ENCODE results near the gene CABCOCO1. TPM values are rescaled to one million over a fixed set of nuclear protein-coding genes. Genes with fewer than 3 reads are reported as not detected.
A peak's percentile ranks its signal among the peaks of the same experiment; 100 is the strongest.

Gene CABCOCO1
- total RNA-seq, 1 experiment from 2014 or later, result not detected

DNA sequence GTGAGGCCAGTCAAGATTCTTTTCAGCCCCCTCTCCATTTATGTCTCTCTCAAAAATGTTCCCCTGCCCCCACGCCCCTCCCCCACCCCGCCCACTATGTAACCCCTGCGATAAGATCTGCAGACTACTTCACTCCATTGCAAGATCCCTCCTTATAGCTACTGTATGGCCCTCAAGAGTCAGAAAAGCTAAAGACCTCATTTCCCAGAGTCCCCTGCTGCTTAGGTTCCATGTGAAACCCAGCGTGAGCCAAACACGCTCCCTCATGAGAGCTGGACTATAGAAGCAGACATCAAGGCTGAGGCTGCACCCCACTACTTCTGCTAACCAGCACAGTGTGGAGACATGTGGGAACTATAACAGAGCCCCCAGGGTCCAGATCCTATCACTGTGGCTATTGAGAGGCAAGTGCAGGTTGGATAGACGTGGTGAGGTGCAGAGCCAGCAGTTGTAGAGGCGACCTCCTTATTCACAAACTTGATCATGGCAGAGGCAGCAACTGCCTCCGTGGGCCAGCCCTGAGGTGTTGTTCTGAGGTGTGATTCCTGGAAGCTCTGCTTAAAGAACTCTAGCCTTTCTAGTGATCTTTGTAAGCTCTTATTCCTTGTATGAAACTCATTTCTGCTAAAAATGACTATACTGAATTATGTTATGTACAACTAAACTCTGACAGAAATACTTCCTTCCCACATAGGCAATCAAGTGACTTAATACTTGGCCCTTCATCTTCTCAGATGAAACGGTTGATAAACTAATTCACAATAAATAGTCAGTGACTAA, 121.8 kb downstream of the CABCOCO1 start (continued):
- TF ChIP-seq YY1 (IDR thresholded peaks at IDR 0.05; ENCODE audit: extremely low read depth, insufficient replicate concordance, low read depth, low read length) (no peak), EZH2 (IDR thresholded peaks at IDR 0.05) (no peak), SRF (IDR thresholded peaks at IDR 0.05; ENCODE audit: low read depth) (no peak), ELF1 (IDR thresholded peaks at IDR 0.05; ENCODE audit: borderline replicate concordance, low read depth) (no peak)

DNA sequence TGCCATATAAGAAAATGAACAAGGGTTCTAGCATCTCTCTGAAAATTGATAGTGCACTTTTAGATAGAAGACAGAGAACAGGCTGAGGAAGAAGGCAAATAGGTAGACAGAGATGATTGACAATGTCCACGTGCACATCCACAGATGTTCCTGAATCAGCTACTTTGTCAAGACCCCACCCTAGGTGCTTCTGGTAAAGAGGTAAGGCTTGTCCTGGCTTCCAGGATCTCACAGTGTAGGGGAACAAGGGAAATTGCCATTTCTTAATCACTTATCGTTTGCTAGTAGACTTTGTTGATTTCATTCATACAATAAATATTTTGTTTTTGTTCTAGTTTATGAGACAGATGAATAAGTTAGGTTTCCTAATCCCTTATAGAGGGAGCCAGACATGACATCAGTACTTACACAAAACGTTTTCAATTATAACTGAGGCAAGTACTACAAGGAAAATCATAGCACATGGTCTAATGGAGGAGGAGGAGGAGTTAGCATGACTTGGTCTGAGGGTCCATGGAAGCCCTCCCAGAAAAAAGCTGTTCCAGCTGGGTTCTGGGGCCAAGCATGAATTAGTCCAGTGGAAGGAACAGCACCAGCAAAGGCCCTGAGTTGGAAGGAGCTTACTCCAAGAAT, 122.9 kb downstream of the CABCOCO1 start:
- Histone ChIP-seq H3K27me3 (ENCODE audit: insufficient read depth, low read length) (no peaks in the 10 kb centered on the region), H3K4me1 (ENCODE audit: control insufficient read depth in 1 of 2, insufficient read depth in 2 of 2, low read length in 2 of 2) (peaks cover 19 to 36% of the 10 kb centered on the region in 2 experiments), H3K4me2 (ENCODE audit: low read length) (peak overlapping the region; percentile 75), H3K36me3 (ENCODE audit: control insufficient read depth in 1 of 2, insufficient read depth in 2 of 2, low read length in 2 of 2) (no peaks in the 10 kb centered on the region), H3K9ac (ENCODE audit: low read length) (no peak overlapping the region), H3K9me3 (ENCODE audit: control insufficient read depth in 1 of 2, insufficient read depth in 1 of 2, low read depth in 1 of 2, low read length in 2 of 2) (no peaks in the 10 kb centered on the region), H3K27ac (ENCODE audit: low read depth, low read length) (peak overlapping the region; percentile 55; the same call in 1 of the 2 replicates), H3K4me3 (replicated peaks in 1 of 2; ENCODE audit: low read depth in 1 of 2, low read length in 2 of 2) (no peak overlapping the region), H2AFZ (ENCODE audit: low read depth, low read length, poor library complexity, severe bottlenecking) (peak overlapping the region; percentile 98), H3K9me2 (ENCODE audit: insufficient read depth) (no peaks in the 10 kb centered on the region), H4K20me1 (ENCODE audit: insufficient read depth) (no peaks in the 10 kb centered on the region), H3K79me2 (ENCODE audit: insufficient read depth, low read length) (no peaks in the 10 kb centered on the region)
- RAD21 ChIA-PET (ENCODE audit: low non-redundant PET in 1 of 2, low total read pairs in 2 of 2, uncharacterized antibody in 2 of 2, unreplicated experiment in 2 of 2), result interaction anchor here in 1 of 2 experiments (0.7 kb wide), 1 partner anchor 35 kb away, joined by 3 read pairs; no protein-coding TSS in a partner anchor
- ATAC-seq (no peak), DNase-seq (ENCODE audit: low read depth, low spot score) (no peak)
- POLR2A ChIA-PET, result no interaction called here
- CTCF ChIA-PET, result no interaction called here
- no TSS peak for BruUV-seq (replicated peaks)
- intact Hi-C loops (cut with micrococcal nuclease), result no loop called here
- TF ChIP-seq, protein P1, sequence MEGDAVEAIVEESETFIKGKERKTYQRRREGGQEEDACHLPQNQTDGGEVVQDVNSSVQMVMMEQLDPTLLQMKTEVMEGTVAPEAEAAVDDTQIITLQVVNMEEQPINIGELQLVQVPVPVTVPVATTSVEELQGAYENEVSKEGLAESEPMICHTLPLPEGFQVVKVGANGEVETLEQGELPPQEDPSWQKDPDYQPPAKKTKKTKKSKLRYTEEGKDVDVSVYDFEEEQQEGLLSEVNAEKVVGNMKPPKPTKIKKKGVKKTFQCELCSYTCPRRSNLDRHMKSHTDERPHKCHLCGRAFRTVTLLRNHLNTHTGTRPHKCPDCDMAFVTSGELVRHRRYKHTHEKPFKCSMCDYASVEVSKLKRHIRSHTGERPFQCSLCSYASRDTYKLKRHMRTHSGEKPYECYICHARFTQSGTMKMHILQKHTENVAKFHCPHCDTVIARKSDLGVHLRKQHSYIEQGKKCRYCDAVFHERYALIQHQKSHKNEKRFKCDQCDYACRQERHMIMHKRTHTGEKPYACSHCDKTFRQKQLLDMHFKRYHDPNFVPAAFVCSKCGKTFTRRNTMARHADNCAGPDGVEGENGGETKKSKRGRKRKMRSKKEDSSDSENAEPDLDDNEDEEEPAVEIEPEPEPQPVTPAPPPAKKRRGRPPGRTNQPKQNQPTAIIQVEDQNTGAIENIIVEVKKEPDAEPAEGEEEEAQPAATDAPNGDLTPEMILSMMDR (IDR thresholded peaks at IDR 0.05 in 2 of 3, conservative IDR thresholded peaks at IDR 0.05 in 1 of 3; ENCODE audit: borderline replicate concordance in 1 of 3, insufficient read depth in 1 of 3, low read depth in 2 of 3, low read length in 2 of 3), result no peak
- TF ChIP-seq TCF7L2 (IDR thresholded peaks at IDR 0.05; ENCODE audit: borderline replicate concordance, extremely low read depth, insufficient read depth, insufficient read length) (no peak), POLR2A (IDR thresholded peaks at IDR 0.05; ENCODE audit: borderline replicate concordance, extremely low read depth, insufficient read depth, insufficient read length) (no peak), YY1 (IDR thresholded peaks at IDR 0.05; ENCODE audit: extremely low read depth, insufficient replicate concordance, low read depth, low read length) (no peak), ZFX (IDR thresholded peaks at IDR 0.05) (no peak), JUND (IDR thresholded peaks at IDR 0.05) (no peak), CBX3 (IDR thresholded peaks at IDR 0.05; ENCODE audit: low read depth) (no peak), SIN3A (IDR thresholded peaks at IDR 0.05; ENCODE audit: low read depth) (no peak), EZH2 (IDR thresholded peaks at IDR 0.05) (no peak), POLR2AphosphoS5 (IDR thresholded peaks at IDR 0.05; ENCODE audit: low read depth, low read length) (no peak)
- TF ChIP-seq, protein P2, sequence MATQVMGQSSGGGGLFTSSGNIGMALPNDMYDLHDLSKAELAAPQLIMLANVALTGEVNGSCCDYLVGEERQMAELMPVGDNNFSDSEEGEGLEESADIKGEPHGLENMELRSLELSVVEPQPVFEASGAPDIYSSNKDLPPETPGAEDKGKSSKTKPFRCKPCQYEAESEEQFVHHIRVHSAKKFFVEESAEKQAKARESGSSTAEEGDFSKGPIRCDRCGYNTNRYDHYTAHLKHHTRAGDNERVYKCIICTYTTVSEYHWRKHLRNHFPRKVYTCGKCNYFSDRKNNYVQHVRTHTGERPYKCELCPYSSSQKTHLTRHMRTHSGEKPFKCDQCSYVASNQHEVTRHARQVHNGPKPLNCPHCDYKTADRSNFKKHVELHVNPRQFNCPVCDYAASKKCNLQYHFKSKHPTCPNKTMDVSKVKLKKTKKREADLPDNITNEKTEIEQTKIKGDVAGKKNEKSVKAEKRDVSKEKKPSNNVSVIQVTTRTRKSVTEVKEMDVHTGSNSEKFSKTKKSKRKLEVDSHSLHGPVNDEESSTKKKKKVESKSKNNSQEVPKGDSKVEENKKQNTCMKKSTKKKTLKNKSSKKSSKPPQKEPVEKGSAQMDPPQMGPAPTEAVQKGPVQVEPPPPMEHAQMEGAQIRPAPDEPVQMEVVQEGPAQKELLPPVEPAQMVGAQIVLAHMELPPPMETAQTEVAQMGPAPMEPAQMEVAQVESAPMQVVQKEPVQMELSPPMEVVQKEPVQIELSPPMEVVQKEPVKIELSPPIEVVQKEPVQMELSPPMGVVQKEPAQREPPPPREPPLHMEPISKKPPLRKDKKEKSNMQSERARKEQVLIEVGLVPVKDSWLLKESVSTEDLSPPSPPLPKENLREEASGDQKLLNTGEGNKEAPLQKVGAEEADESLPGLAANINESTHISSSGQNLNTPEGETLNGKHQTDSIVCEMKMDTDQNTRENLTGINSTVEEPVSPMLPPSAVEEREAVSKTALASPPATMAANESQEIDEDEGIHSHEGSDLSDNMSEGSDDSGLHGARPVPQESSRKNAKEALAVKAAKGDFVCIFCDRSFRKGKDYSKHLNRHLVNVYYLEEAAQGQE (IDR thresholded peaks at IDR 0.05; ENCODE audit: low read depth), result no peak
- TF ChIP-seq, protein P3, sequence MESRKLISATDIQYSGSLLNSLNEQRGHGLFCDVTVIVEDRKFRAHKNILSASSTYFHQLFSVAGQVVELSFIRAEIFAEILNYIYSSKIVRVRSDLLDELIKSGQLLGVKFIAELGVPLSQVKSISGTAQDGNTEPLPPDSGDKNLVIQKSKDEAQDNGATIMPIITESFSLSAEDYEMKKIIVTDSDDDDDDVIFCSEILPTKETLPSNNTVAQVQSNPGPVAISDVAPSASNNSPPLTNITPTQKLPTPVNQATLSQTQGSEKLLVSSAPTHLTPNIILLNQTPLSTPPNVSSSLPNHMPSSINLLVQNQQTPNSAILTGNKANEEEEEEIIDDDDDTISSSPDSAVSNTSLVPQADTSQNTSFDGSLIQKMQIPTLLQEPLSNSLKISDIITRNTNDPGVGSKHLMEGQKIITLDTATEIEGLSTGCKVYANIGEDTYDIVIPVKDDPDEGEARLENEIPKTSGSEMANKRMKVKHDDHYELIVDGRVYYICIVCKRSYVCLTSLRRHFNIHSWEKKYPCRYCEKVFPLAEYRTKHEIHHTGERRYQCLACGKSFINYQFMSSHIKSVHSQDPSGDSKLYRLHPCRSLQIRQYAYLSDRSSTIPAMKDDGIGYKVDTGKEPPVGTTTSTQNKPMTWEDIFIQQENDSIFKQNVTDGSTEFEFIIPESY (IDR thresholded peaks at IDR 0.05; ENCODE audit: extremely low read depth, insufficient replicate concordance, low read length), result no peak
- TF ChIP-seq, protein P4, sequence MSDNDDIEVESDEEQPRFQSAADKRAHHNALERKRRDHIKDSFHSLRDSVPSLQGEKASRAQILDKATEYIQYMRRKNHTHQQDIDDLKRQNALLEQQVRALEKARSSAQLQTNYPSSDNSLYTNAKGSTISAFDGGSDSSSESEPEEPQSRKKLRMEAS (IDR thresholded peaks at IDR 0.05), result no peak

All from HCT116 (cell line).